Stimulated activated memory B cell treated with anti-CD40 and anti-IgM and Interleukin-4, amounts not matched to agents 10 μg/mL and 1 μg/mL and 100 μg/mL, for 72 hours (primary cell): Measurements from ENCODE around the gene KCNA3.
A peak's percentile ranks its signal among the peaks of the same experiment; 100 is the strongest.

Source experiments
- ATAC-seq: fragments of 150-1000 bp; cut with Tn5 transposase; 2 replicates; pipeline ENCODE4 v1.10.0; 2021
- H3K27ac Mint-ChIP-seq: one replicate; pipeline ENCODE4 v1.8.0; 2022; ENCODE audit warnings: mild to moderate bottlenecking, mixed read lengths
- H3K27me3 Mint-ChIP-seq: one replicate; pipeline ENCODE4 v1.8.0; 2022; ENCODE audit warnings: mixed read lengths
- H3K36me3 Mint-ChIP-seq: one replicate; pipeline ENCODE4 v1.8.0; 2022; ENCODE audit warnings: mixed read lengths
- H3K4me1 Mint-ChIP-seq: one replicate; pipeline ENCODE4 v1.8.0; 2022; ENCODE audit warnings: mixed read lengths
- H3K4me3 Mint-ChIP-seq: one replicate; pipeline ENCODE4 v1.8.0; 2022; ENCODE audit warnings: mild to moderate bottlenecking, moderate library complexity, mixed read lengths
- H3K9me3 Mint-ChIP-seq: one replicate; pipeline ENCODE4 v1.8.0; 2022; ENCODE audit warnings: mixed read lengths

Gene KCNA3

GRCh38 chr1:110637475-110637874 lies 37.3 kb downstream of the KCNA3 start:
- ATAC-seq: no peak
- peaks cover 6% of the 10 kb centered on the region for H3K9me3 Mint-ChIP-seq
- H3K4me3 Mint-ChIP-seq: no peak overlapping the region
- H3K4me1 Mint-ChIP-seq: peaks cover 63% of the 10 kb centered on the region
- no peaks in the 10 kb centered on the region for H3K27me3 Mint-ChIP-seq
- H3K36me3 Mint-ChIP-seq: no peaks in the 10 kb centered on the region
- H3K27ac Mint-ChIP-seq: no peak overlapping the region

GRCh38 chr1:110636149-110636935 lies 38.4 kb downstream of the KCNA3 start:
- Mint-ChIP-seq H3K36me3 (no peaks in the 10 kb centered on the region), H3K27me3 (no peaks in the 10 kb centered on the region), H3K4me1 (peaks cover 58% of the 10 kb centered on the region), H3K27ac (peak overlapping the region; percentile 77), H3K9me3 (peaks cover 4% of the 10 kb centered on the region), H3K4me3 (no peak overlapping the region)
- ATAC-seq: peak; percentile 59

GRCh38 chr1:110635434-110635833 lies 39.3 kb downstream of the KCNA3 start:
- H3K9me3 Mint-ChIP-seq: peaks cover 4% of the 10 kb centered on the region
- no peak for ATAC-seq
- H3K27me3 Mint-ChIP-seq: no peaks in the 10 kb centered on the region
- H3K27ac Mint-ChIP-seq: peak overlapping the region; percentile 77
- H3K36me3 Mint-ChIP-seq: no peaks in the 10 kb centered on the region
- peaks cover 55% of the 10 kb centered on the region for H3K4me1 Mint-ChIP-seq
- H3K4me3 Mint-ChIP-seq: no peak overlapping the region

- peaks cover 48% of the 10 kb centered on the region for H3K4me1 Mint-ChIP-seq
Measured at GRCh38 chr1:110634455-110635311, 40.1 kb downstream of the KCNA3 start.

GRCh38 chr1:110634086-110634454 lies 40.7 kb downstream of the KCNA3 start:
- Mint-ChIP-seq H3K9me3 (no peaks in the 10 kb centered on the region), H3K27ac (peak overlapping the region; percentile 77), H3K4me3 (no peak overlapping the region), H3K27me3 (no peaks in the 10 kb centered on the region), H3K4me1 (peaks cover 48% of the 10 kb centered on the region), H3K36me3 (no peaks in the 10 kb centered on the region)
- ATAC-seq: no peak

More at GRCh38 chr1:110634455-110635311, 40.1 kb downstream of the KCNA3 start:
- no peaks in the 10 kb centered on the region for H3K9me3 Mint-ChIP-seq
- peak; percentile 83 for ATAC-seq
- H3K27me3 Mint-ChIP-seq: no peaks in the 10 kb centered on the region
- peak overlapping the region; percentile 39 for H3K4me3 Mint-ChIP-seq
- H3K27ac Mint-ChIP-seq: peak overlapping the region; percentile 77
- no peaks in the 10 kb centered on the region for H3K36me3 Mint-ChIP-seq

- Mint-ChIP-seq H3K4me3 (no peak overlapping the region), H3K9me3 (no peaks in the 10 kb centered on the region), H3K27me3 (no peaks in the 10 kb centered on the region), H3K27ac (no peak overlapping the region), H3K36me3 (no peaks in the 10 kb centered on the region), H3K4me1 (peaks cover 47% of the 10 kb centered on the region)
- no peak for ATAC-seq
Measured at GRCh38 chr1:110633646-110634030, 41.1 kb downstream of the KCNA3 start.

GRCh38 chr1:110631836-110632620 lies 42.7 kb downstream of the KCNA3 start:
- H3K27me3 Mint-ChIP-seq: no peaks in the 10 kb centered on the region
- no peaks in the 10 kb centered on the region for H3K9me3 Mint-ChIP-seq
- H3K4me3 Mint-ChIP-seq: no peak overlapping the region
- no peaks in the 10 kb centered on the region for H3K36me3 Mint-ChIP-seq
- no peak overlapping the region for H3K27ac Mint-ChIP-seq
- peaks cover 36% of the 10 kb centered on the region for H3K4me1 Mint-ChIP-seq
- ATAC-seq: no peak

GRCh38 chr1:110630839-110631663 lies 43.7 kb downstream of the KCNA3 start:
- no peak overlapping the region for H3K27ac Mint-ChIP-seq
- no peaks in the 10 kb centered on the region for H3K36me3 Mint-ChIP-seq
- no peaks in the 10 kb centered on the region for H3K9me3 Mint-ChIP-seq
- peak; percentile 86 for ATAC-seq
- H3K4me3 Mint-ChIP-seq: no peak overlapping the region
- peaks cover 29% of the 10 kb centered on the region for H3K4me1 Mint-ChIP-seq
- H3K27me3 Mint-ChIP-seq: no peaks in the 10 kb centered on the region

GRCh38 chr1:110628323-110629105 lies 46.2 kb downstream of the KCNA3 start:
- H3K36me3 Mint-ChIP-seq: no peaks in the 10 kb centered on the region
- H3K4me3 Mint-ChIP-seq: no peak overlapping the region
- no peaks in the 10 kb centered on the region for H3K27me3 Mint-ChIP-seq
- peaks cover 6% of the 10 kb centered on the region for H3K4me1 Mint-ChIP-seq
- H3K9me3 Mint-ChIP-seq: no peaks in the 10 kb centered on the region
- ATAC-seq: no peak
- no peak overlapping the region for H3K27ac Mint-ChIP-seq

GRCh38 chr1:110627764-110628163 lies 47.0 kb downstream of the KCNA3 start:
- ATAC-seq: no peak
- Mint-ChIP-seq H3K27me3 (no peaks in the 10 kb centered on the region), H3K9me3 (no peaks in the 10 kb centered on the region), H3K4me1 (no peaks in the 10 kb centered on the region), H3K36me3 (no peaks in the 10 kb centered on the region), H3K27ac (no peak overlapping the region), H3K4me3 (no peak overlapping the region)

- no peak for ATAC-seq
- no peak overlapping the region for H3K27ac Mint-ChIP-seq
- no peak overlapping the region for H3K4me3 Mint-ChIP-seq
- H3K27me3 Mint-ChIP-seq: no peaks in the 10 kb centered on the region
- H3K9me3 Mint-ChIP-seq: no peaks in the 10 kb centered on the region
- H3K36me3 Mint-ChIP-seq: no peaks in the 10 kb centered on the region
- H3K4me1 Mint-ChIP-seq: no peaks in the 10 kb centered on the region
Measured at GRCh38 chr1:110626889-110627288, 47.9 kb downstream of the KCNA3 start.
